T-helper 2 cell treated with Interferon-gamma antibody and Interleukin-4, amounts not matched to agents 5 μg/mL and 100 μg/mL, for 36 hours (primary cell): Measurements from ENCODE around the gene DNAH10.

Experiments used
- DNase-seq: peaks from one replicate; pipeline ENCODE4 v3.0.0; 2021; ENCODE audit warnings: low spot score
- H3K27ac Mint-ChIP-seq: one replicate; pipeline ENCODE4 v1.8.0; 2021; ENCODE audit warnings: mild to moderate bottlenecking, mixed read lengths
- H3K27me3 Mint-ChIP-seq: one replicate; pipeline ENCODE4 v1.8.0; 2021; ENCODE audit warnings: low read depth, mixed read lengths
- H3K36me3 Mint-ChIP-seq: one replicate; pipeline ENCODE4 v1.8.0; 2021; ENCODE audit warnings: low read depth, mixed read lengths
- H3K4me1 Mint-ChIP-seq: one replicate; pipeline ENCODE4 v1.8.0; 2021; ENCODE audit warnings: low read depth, mixed read lengths
- H3K4me3 Mint-ChIP-seq: one replicate; pipeline ENCODE4 v1.8.0; 2022; ENCODE audit warnings: mild to moderate bottlenecking, moderate library complexity, mixed read lengths
- H3K9me3 Mint-ChIP-seq: one replicate; pipeline ENCODE4 v1.8.0; 2021; ENCODE audit warnings: mixed read lengths

DNAH10 gene

GRCh38 chr12:123895451-123895850 is 133.3 kb downstream of the DNAH10 start:
- Mint-ChIP-seq H3K4me1 (no peaks in the 10 kb centered on the region), H3K36me3 (no peaks in the 10 kb centered on the region), H3K9me3 (no peaks in the 10 kb centered on the region), H3K4me3 (no peak overlapping the region), H3K27ac (no peak overlapping the region), H3K27me3 (no peaks in the 10 kb centered on the region)
- no peak for DNase-seq

- peaks cover 2% of the 10 kb centered on the region for H3K4me1 Mint-ChIP-seq
- no peak overlapping the region for H3K4me3 Mint-ChIP-seq
- H3K36me3 Mint-ChIP-seq = no peaks in the 10 kb centered on the region
- no peak for DNase-seq
- no peaks in the 10 kb centered on the region for H3K9me3 Mint-ChIP-seq
- no peaks in the 10 kb centered on the region for H3K27me3 Mint-ChIP-seq
- H3K27ac Mint-ChIP-seq = no peak overlapping the region
These were observed 134.7 kb downstream of the DNAH10 start for GRCh38 chr12:123896767-123897166.

GRCh38 chr12:123897221-123897620 is 135.1 kb downstream of the DNAH10 start:
- Mint-ChIP-seq H3K4me1 (peaks cover 2% of the 10 kb centered on the region), H3K27me3 (peaks cover 2% of the 10 kb centered on the region), H3K9me3 (no peaks in the 10 kb centered on the region), H3K36me3 (no peaks in the 10 kb centered on the region), H3K27ac (no peak overlapping the region), H3K4me3 (no peak overlapping the region)
- no peak for DNase-seq

- Mint-ChIP-seq H3K36me3 (no peaks in the 10 kb centered on the region), H3K27ac (no peak overlapping the region), H3K9me3 (no peaks in the 10 kb centered on the region), H3K4me1 (peaks cover 2% of the 10 kb centered on the region), H3K27me3 (peaks cover 3% of the 10 kb centered on the region), H3K4me3 (no peak overlapping the region)
- DNase-seq = no peak
These were observed 136.6 kb downstream of the DNAH10 start for GRCh38 chr12:123898673-123899072.

GRCh38 chr12:123899368-123899767 is 137.3 kb downstream of the DNAH10 start:
- Mint-ChIP-seq H3K9me3 (no peaks in the 10 kb centered on the region), H3K4me1 (peaks cover 2% of the 10 kb centered on the region), H3K27ac (no peak overlapping the region), H3K36me3 (no peaks in the 10 kb centered on the region), H3K4me3 (no peak overlapping the region), H3K27me3 (peaks cover 3% of the 10 kb centered on the region)
- no peak for DNase-seq

GRCh38 chr12:123900871-123901376 is 138.8 kb downstream of the DNAH10 start:
- H3K36me3 Mint-ChIP-seq = no peaks in the 10 kb centered on the region
- H3K4me3 Mint-ChIP-seq = no peak overlapping the region
- no peak overlapping the region for H3K27ac Mint-ChIP-seq

GRCh38 chr12:123902821-123903220 is 140.7 kb downstream of the DNAH10 start:
- Mint-ChIP-seq H3K4me1 (peaks cover 7% of the 10 kb centered on the region), H3K9me3 (no peaks in the 10 kb centered on the region), H3K27ac (no peak overlapping the region), H3K27me3 (peaks cover 6% of the 10 kb centered on the region), H3K4me3 (no peak overlapping the region), H3K36me3 (no peaks in the 10 kb centered on the region)
- DNase-seq = no peak

More at GRCh38 chr12:123900871-123901376, 138.8 kb downstream of the DNAH10 start:
- DNase-seq = no peak
- Mint-ChIP-seq H3K9me3 (no peaks in the 10 kb centered on the region), H3K27me3 (peaks cover 6% of the 10 kb centered on the region), H3K4me1 (peaks cover 7% of the 10 kb centered on the region)

GRCh38 chr12:123903301-123904065 is 141.4 kb downstream of the DNAH10 start:
- Mint-ChIP-seq H3K4me1 (peaks cover 7% of the 10 kb centered on the region), H3K27me3 (peaks cover 6% of the 10 kb centered on the region), H3K4me3 (no peak overlapping the region), H3K36me3 (no peaks in the 10 kb centered on the region), H3K27ac (no peak overlapping the region), H3K9me3 (no peaks in the 10 kb centered on the region)
- no peak for DNase-seq

GRCh38 chr12:123905319-123905925 is 143.3 kb downstream of the DNAH10 start:
- H3K4me1 Mint-ChIP-seq = peaks cover 7% of the 10 kb centered on the region
- no peaks in the 10 kb centered on the region for H3K9me3 Mint-ChIP-seq
- H3K27me3 Mint-ChIP-seq = peaks cover 6% of the 10 kb centered on the region
- no peak overlapping the region for H3K27ac Mint-ChIP-seq
- peak; percentile 53 for DNase-seq
- no peak overlapping the region for H3K4me3 Mint-ChIP-seq
- H3K36me3 Mint-ChIP-seq = no peaks in the 10 kb centered on the region

GRCh38 chr12:123906711-123907420 is 144.8 kb downstream of the DNAH10 start:
- Mint-ChIP-seq H3K9me3 (no peaks in the 10 kb centered on the region), H3K4me1 (peaks cover 5% of the 10 kb centered on the region), H3K27me3 (peaks cover 6% of the 10 kb centered on the region), H3K27ac (no peak overlapping the region), H3K4me3 (no peak overlapping the region), H3K36me3 (no peaks in the 10 kb centered on the region)
- DNase-seq = no peak

GRCh38 chr12:123907726-123908476 is 145.8 kb downstream of the DNAH10 start:
- no peaks in the 10 kb centered on the region for H3K9me3 Mint-ChIP-seq

GRCh38 chr12:123908884-123909725 is 147.0 kb downstream of the DNAH10 start:
- Mint-ChIP-seq H3K27me3 (peaks cover 3% of the 10 kb centered on the region), H3K4me3 (no peak overlapping the region), H3K9me3 (no peaks in the 10 kb centered on the region), H3K27ac (no peak overlapping the region), H3K36me3 (no peaks in the 10 kb centered on the region), H3K4me1 (peaks cover 5% of the 10 kb centered on the region)
- no peak for DNase-seq

More at GRCh38 chr12:123907726-123908476, 145.8 kb downstream of the DNAH10 start:
- Mint-ChIP-seq H3K36me3 (no peaks in the 10 kb centered on the region), H3K4me1 (peaks cover 5% of the 10 kb centered on the region), H3K27ac (no peak overlapping the region), H3K27me3 (peaks cover 3% of the 10 kb centered on the region), H3K4me3 (no peak overlapping the region)
- no peak for DNase-seq

- Mint-ChIP-seq H3K27ac (no peak overlapping the region), H3K4me3 (no peak overlapping the region), H3K27me3 (peaks cover 2% of the 10 kb centered on the region)
These were observed 148.0 kb downstream of the DNAH10 start for GRCh38 chr12:123910057-123910456.

More at GRCh38 chr12:123910057-123910456, 148.0 kb downstream of the DNAH10 start:
- H3K4me1 Mint-ChIP-seq = peaks cover 5% of the 10 kb centered on the region
- no peaks in the 10 kb centered on the region for H3K36me3 Mint-ChIP-seq
- H3K9me3 Mint-ChIP-seq = no peaks in the 10 kb centered on the region
- DNase-seq = no peak
